OCI-LY3 (cell line): Measurements from ENCODE around the gene ADGRD1.

Experiments used
- CTCF ChIP-seq: fragments of 200-600, 300-600 bp; sonication (generic); IDR thresholded peaks from 2 replicates; pipeline ENCODE4 v1.5.1; 2014; ENCODE audit warnings: antibody characterized with exemption, low read length, low read depth
- EZH2phosphoT487 ChIP-seq: fragments of 200-600 bp; shearing (Covaris generic); IDR thresholded peaks from 2 replicates; pipeline ENCODE4 v1.6.1; 2018; ENCODE audit warnings: antibody characterized with exemption, mixed run types, low read depth

GRCh38 chr12:130988261-130988660 is 34.6 kb downstream of the ADGRD1 start:
- TF ChIP-seq CTCF, result no peak
- TF ChIP-seq EZH2phosphoT487, result no peak
